GM18505 (cell line): ENCODE results near the gene FOS.

Experiments
- ATAC-seq: cut with Tn5 transposase; IDR thresholded peaks from one replicate; pipeline ENCODE4 v1.9.1; 2021; ENCODE audit not compliant: unreplicated experiment
- POLR2A ChIP-seq: IDR thresholded peaks from 4 replicates; pipeline ENCODE4 v1.6.1; 2011; ENCODE audit warnings: borderline replicate concordance; ENCODE audit not compliant: insufficient read depth, insufficient read length; ENCODE audit errors: extremely low read depth

The FOS gene

DNA sequence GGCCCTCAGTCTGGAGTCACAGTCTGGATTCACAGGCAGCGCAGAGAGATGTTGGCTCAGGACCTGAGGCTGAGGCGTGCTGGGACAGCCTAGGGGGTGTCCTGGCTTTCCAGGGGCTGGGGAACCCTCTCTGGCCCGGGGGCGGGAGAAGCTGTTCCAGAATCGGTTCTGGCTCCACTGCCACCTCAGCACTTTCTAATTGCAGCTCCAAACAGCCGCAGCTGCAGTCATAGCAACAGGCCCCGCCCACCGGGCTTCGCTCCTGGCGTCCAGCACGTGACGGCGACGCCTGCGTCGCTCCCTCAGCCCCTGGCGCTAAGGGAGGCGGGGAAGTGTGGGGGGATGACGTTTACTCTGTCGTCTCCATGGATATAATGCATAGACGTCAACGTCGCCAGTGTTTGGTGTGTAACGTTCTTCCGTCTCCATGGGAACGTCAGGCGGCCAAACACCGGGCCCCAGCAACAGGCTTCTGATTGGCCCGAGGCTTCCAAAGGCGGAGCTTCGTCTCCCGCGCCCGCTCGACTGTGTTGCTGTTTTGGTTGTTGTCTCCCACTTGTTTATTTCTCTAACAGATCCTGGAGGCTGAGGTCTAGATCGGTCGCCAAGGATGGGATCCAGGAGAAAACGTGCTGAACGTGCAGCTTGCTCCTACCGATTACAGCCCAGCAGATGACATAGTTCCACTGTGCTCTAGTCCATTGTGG, 19.7 kb upstream of the FOS start:
- TF ChIP-seq POLR2A: no peak
- peak; percentile 91 for ATAC-seq

- ATAC-seq: no peak
Observed at GRCh38 chr14:75259510-75259855, 19.1 kb upstream of the FOS start.

DNA sequence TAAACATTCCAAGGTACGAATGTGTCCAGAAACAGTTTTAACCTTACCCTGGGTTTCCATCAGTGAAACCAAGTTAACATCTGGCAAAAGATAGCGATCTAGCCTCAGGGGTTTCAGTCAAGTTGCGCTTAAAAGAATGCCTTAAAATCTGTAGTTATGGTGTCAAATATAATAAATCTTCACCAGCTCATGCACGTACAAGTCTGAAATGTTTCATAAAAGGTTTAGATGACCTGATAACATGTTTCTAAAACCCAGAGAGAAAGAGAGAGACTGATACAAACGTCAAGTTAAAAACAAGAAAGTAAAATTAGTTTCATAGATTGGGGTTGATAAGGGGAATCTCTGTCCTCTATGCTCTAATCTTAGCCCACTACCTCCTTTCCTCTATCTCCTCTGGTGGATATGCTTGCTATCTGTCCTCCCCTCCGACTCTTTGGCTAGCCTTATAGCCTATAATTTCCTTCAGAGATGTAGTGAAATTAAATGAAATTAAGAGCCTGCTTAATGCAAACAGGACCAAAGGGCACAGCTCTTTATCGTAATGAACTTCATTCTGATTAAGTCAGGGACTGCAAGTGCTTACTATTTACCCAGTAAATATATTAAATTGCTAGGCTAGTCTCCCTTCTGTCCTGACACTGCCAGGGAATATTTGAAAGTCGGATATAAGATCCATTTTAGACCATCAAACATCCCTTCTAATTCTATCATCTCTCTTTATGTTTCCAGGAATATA, 18.4 kb upstream of the FOS start:
- no peak for ATAC-seq
- no peak for TF ChIP-seq POLR2A

More at GRCh38 chr14:75259510-75259855, 19.1 kb upstream of the FOS start:
- TF ChIP-seq POLR2A: no peak

DNA sequence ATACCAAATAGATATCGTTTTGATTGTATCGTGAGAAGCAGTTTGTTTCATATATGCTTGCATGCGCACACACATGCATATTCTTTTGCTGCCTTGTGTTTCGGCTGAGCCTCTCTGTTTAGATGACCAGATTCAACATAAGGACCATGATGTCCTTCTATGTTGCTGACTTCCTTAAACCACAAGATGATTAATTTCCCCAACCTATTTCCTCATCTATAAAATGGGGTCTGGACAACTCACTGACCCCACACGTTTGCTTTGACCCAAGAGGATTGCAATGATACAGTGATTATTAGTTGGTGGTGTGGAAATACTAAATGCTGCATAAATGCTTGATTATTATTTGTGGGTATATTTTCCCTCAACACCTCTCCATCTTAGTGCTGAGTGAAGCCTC, 16.8 kb upstream of the FOS start:
- TF ChIP-seq POLR2A: no peak
- no peak for ATAC-seq

GRCh38 chr14:75262641-75263040, 16.0 kb upstream of the FOS start:
- no peak for TF ChIP-seq POLR2A
- no peak for ATAC-seq

- TF ChIP-seq POLR2A: no peak
- no peak for ATAC-seq
Observed at GRCh38 chr14:75264036-75264435, 14.6 kb upstream of the FOS start.

DNA sequence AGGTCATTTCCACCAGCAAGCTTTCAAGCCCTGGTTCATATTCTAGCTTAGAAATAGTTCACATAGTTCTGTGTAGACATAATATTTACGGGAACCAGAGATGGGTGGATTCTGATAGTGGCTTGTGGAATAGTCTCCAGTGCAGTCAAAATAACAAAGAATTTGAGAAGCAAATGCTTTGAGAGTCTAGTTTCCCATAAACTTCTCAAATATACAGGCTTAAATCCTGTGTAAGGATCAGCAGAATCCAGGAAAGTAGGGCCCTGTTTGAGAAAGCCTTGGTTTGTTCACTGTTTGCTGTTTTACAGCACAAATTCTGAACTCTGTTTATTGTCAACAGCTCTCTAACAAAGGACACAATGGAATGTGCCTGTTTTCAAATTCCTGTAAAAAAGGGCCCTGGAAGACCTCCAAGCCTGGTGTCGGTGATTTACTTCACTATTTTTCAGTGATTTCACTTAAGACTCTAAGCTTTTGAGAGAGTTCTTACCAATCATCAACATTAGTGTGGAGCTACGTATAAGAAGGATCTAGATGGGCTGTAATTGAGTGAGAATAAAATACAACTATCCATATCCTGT, 11.4 kb upstream of the FOS start:
- TF ChIP-seq POLR2A: no peak
- ATAC-seq: no peak

DNA sequence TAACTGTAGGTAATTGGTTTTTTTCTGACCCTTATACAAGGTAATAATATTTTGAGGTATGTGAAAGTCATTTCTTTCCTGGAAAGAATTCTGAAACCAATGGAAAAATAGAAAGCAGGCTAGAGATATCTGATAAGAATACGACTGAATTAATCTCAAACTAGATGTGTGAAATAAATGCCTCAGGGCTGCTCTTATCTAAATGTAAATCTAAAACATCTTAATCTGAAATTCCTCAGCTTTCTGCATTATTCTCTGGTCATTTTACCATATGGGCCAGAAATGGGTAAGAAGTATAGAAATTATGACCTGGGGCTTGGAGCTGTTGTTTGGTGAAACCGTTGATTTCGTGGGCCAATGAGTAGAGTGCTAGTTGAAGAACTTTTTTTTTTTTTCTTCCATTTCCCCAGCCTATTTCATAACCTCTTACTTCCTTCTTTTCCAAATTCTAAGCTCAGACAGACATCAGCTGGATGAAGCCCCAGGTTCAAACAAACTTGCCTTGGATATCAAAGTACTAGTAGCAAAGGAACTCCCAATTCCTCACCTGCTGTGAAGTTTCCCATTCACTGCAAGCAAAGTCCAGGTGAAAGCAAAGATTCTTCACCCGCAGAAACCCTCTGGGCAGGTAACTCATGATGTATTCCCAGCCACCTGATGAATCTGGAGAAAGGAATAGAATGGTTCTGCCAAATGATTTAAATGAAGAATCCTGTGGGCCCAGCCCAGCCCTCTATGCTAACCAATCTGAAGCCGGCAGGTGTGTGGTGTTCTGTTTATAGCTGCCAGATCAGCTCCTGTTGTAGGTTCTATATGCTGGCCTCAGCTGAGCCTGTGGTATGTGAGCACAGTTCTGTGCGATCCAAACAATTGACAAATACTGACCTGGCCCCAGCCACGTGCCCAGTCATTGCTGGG, 9.7 kb upstream of the FOS start:
- ATAC-seq: no peak
- no peak for TF ChIP-seq POLR2A

DNA sequence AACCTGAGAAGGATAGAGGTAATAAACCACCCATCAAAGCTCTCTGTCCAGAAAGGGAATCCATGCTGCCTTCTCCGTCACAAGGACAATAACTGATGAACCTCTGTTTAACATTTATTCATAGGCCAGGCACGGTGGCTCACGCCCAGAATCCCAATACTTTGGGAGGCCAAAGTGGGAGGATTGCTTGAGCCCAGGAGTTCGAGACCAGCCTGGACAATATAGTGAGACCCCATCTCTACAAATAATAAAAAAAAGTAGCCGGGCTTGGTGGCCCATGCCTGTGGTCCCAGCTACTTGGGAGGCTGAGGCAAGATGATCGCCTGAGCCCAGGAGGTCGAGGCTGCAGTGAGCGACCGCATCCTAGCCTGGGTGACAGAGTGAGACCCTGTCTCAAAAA, 7.1 kb upstream of the FOS start:
- TF ChIP-seq POLR2A: no peak
- no peak for ATAC-seq

GRCh38 chr14:75273272-75274049, 5.2 kb upstream of the FOS start:
- no peak for TF ChIP-seq POLR2A
- no peak for ATAC-seq

DNA sequence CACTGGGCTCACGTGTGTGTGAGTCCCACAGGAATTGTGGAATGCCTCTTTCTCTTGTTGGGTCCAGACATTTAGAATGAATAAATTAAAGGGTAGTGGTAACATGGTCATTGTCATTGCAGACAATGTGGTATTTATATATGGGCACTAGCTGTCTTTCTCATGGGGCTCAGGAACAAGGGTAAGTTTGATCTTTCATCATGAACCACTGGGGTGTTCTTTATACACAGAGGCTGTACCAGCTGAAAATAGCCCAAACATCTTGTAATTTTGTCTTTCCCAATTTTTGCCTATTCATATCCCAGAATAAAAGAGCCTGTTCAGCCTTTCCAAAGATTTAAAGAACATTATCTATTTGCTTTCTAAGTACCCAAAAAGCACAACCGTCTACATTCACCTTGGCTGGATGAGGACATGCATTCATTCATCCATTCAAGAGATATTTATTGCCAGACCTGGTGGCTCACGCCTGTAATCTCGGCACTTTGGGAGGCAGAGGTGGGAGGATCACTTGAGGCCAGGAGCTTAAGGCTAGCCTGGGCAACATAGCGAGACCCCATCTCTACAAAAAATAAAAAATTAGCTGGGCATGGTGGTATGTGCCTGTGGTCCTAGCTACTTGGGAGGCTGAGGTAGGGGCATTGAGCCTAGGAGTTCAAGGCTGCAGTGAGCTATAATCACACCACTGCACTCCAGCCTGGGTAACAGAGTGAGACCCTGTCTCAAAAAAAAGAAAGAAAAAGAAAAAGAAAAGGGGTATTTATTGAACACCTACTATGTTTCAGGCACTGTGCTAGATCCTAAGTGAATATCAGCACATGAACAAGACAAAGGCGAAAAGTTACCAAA, 4.4 kb upstream of the FOS start:
- no peak for ATAC-seq
- TF ChIP-seq POLR2A: no peak
